PC-3 (cell line): Measurements from ENCODE around the gene PRKCE.

Source experiments
- CTCF ChIP-seq: fragments of 300-600 bp; sonication (generic); conservative IDR thresholded peaks from 2 replicates; pipeline ENCODE4 v1.5.1; 2017; ENCODE audit warnings: antibody characterized with exemption, low read depth, mild to moderate bottlenecking, low read length
- EZH2 ChIP-seq: fragments of 300-600 bp; sonication (generic); IDR thresholded peaks from one replicate; pipeline ENCODE4 v1.6.1; 2017; ENCODE audit warnings: antibody characterized with exemption, mild to moderate bottlenecking, low read length; ENCODE audit not compliant: unreplicated experiment
- EZH2phosphoT487 ChIP-seq: fragments of 300-600 bp; sonication (generic); IDR thresholded peaks from 2 replicates; pipeline ENCODE4 v1.6.1; 2018; ENCODE audit warnings: mild to moderate bottlenecking, antibody characterized with exemption, low read length, borderline replicate concordance

- TF ChIP-seq CTCF (no peak), EZH2 (no peak), EZH2phosphoT487 (no peak)
These were observed 68.7 kb downstream of the PRKCE start for GRCh38 chr2:45720210-45720609.
